H1 (cell line): Measurements from ENCODE around the gene FARP2. TPM values are rescaled to one million over a fixed set of nuclear protein-coding genes. Genes with fewer than 3 reads are reported as not detected.

Source experiments
- CTCF ChIA-PET: fragments of 300-600 bp; sonication (Branson Sonifier 250); formaldehyde crosslinking; loops from one replicate; lab custom pipeline; 2021; ENCODE audit not compliant: partially characterized antibody; lab: Charles Lee
- POLR2A ChIA-PET: fragments of 300-600 bp; sonication (Branson Sonifier 250); formaldehyde crosslinking; loops from one replicate; lab custom pipeline; 2021; ENCODE audit warnings: inconsistent platforms; ENCODE audit not compliant: partially characterized antibody; lab: Charles Lee
- DNase-seq, 2 experiments: peaks; one replicate each; pipeline versions ENCODE4 v3.0.0 to v3.0.0-alpha.2; 2010 to 2022; ENCODE audit warnings: low spot score in 2 of 2, low read depth in 1 of 2, mixed read lengths in 1 of 2
- FAIRE-seq: peaks from 2 replicates; lab custom pipeline; 2011; peaks lifted over from hg19 to GRCh38; lab: Jason Lieb, UNC
- H2AFZ ChIP-seq: 2 replicates; pipeline ENCODE4 v1.8.1; 2012; ENCODE audit warnings: low read length, inconsistent platforms
- H2AK5ac ChIP-seq: 2 replicates; pipeline ENCODE4 v1.6.1; 2013; ENCODE audit warnings: low read depth, low read length
- H2BK120ac ChIP-seq: replicated peaks from 2 replicates; pipeline ENCODE3; 2013; ENCODE audit warnings: low read depth, low read length, inconsistent platforms
- H2BK12ac ChIP-seq: 2 replicates; pipeline ENCODE4 v1.6.1; 2013; ENCODE audit warnings: low read depth, low read length
- H2BK15ac ChIP-seq: 2 replicates; pipeline ENCODE4 v1.6.1; 2013; ENCODE audit warnings: low read length
- H2BK20ac ChIP-seq: 2 replicates; pipeline ENCODE4 v1.6.1; 2013; ENCODE audit warnings: low read length
- H2BK5ac ChIP-seq: 2 replicates; pipeline ENCODE4 v1.6.1; 2013; ENCODE audit warnings: low read depth, low read length
- H3K14ac ChIP-seq: 2 replicates; pipeline ENCODE4 v1.6.1; 2013; ENCODE audit warnings: inconsistent platforms; ENCODE audit not compliant: insufficient read length
- H3K18ac ChIP-seq: 2 replicates; pipeline ENCODE4 v1.6.1; 2013; ENCODE audit warnings: low read length; ENCODE audit errors: extremely low read depth
- H3K23ac ChIP-seq: 2 replicates; pipeline ENCODE4 v1.6.1; 2013; ENCODE audit warnings: inconsistent platforms; ENCODE audit not compliant: insufficient read length
- H3K23me2 ChIP-seq: 2 replicates; pipeline ENCODE4 v1.6.1; 2013; ENCODE audit warnings: low read depth, low read length
- H3K27ac ChIP-seq: 2 replicates; pipeline ENCODE4 v1.6.1; 2011; ENCODE audit warnings: low read depth, low read length, inconsistent platforms
- H3K27me3 ChIP-seq, 4 experiments: replicated peaks in 1 of 4; 1 replicate in 1 of 4; 2 replicates in 3 of 4; pipeline versions ENCODE4 v1.6.1 to v1.8.1; 2011 to 2013; ENCODE audit warnings: low read length in 3 of 4, mild to moderate bottlenecking in 3 of 4, inconsistent platforms in 2 of 4, mixed read lengths in 2 of 4, moderate library complexity in 1 of 4; ENCODE audit not compliant: control insufficient read depth in 3 of 4, insufficient read depth in 3 of 4; ENCODE audit errors: extremely low read depth in 1 of 4
- H3K36me3 ChIP-seq, 4 experiments: 2 replicates each; pipeline versions ENCODE4 v1.6.1 to v1.8.1; 2011 to 2013; ENCODE audit warnings: mild to moderate bottlenecking in 4 of 4, low read length in 3 of 4, moderate library complexity in 2 of 4, control low read depth in 1 of 4, inconsistent platforms in 1 of 4; ENCODE audit not compliant: insufficient read depth in 4 of 4, control insufficient read depth in 2 of 4
- H3K4ac ChIP-seq: replicated peaks from 2 replicates; pipeline ENCODE3; 2013; ENCODE audit warnings: low read length, low read depth, mixed read lengths, inconsistent platforms; ENCODE audit not compliant: insufficient read length
- H3K4me1 ChIP-seq, 4 experiments: replicated peaks in 1 of 4; 1 replicate in 1 of 4; 2 replicates in 3 of 4; pipeline versions ENCODE4 v1.6.1 to v1.8.1; 2011 to 2013; ENCODE audit warnings: low read length in 3 of 4, inconsistent platforms in 2 of 4, mixed read lengths in 1 of 4; ENCODE audit not compliant: insufficient read depth in 4 of 4, control insufficient read depth in 3 of 4
- H3K4me2 ChIP-seq, 2 experiments: 2 replicates each; pipeline versions ENCODE4 v1.6.1 to v1.8.1; 2011 to 2013; ENCODE audit warnings: low read depth in 2 of 2, low read length in 2 of 2, control low read depth in 1 of 2, inconsistent platforms in 1 of 2, mild to moderate bottlenecking in 1 of 2; ENCODE audit not compliant: insufficient read depth in 1 of 2
- H3K4me3 ChIP-seq, 4 experiments: fragments of 200-600, 300-600 bp in 1 of 4; sonication (generic), shearing (Covaris generic), sonication (Bioruptor Twin) in 1 of 4; 2 replicates each; pipeline versions ENCODE4 v1.5.1 to v1.8.1; 2011 to 2016; ENCODE audit warnings: low read length in 4 of 4, low read depth in 3 of 4, control low read depth in 2 of 4, inconsistent platforms in 2 of 4, mild to moderate bottlenecking in 2 of 4, mixed read lengths in 1 of 4, moderate library complexity in 1 of 4; ENCODE audit not compliant: insufficient read depth in 2 of 4; ENCODE audit errors: extremely low read depth in 1 of 4
- H3K56ac ChIP-seq: replicated peaks from 2 replicates; pipeline ENCODE3; 2013; ENCODE audit warnings: low read depth, mild to moderate bottlenecking, mixed read lengths, low read length, inconsistent platforms; ENCODE audit not compliant: insufficient read length
- H3K79me1 ChIP-seq: 2 replicates; pipeline ENCODE4 v1.6.1; 2013; ENCODE audit warnings: low read depth, low read length, control low read depth
- H3K79me2 ChIP-seq, 2 experiments: 2 replicates each; pipeline versions ENCODE4 v1.6.1 to v1.8.1; 2012 to 2013; ENCODE audit warnings: low read length in 2 of 2, mild to moderate bottlenecking in 2 of 2, inconsistent platforms in 1 of 2; ENCODE audit not compliant: insufficient read depth in 2 of 2, control insufficient read depth in 1 of 2
- H3K9ac ChIP-seq, 4 experiments: replicated peaks in 1 of 4; 1 replicate in 1 of 4; 2 replicates in 3 of 4; pipeline versions ENCODE4 v1.6.1 to v1.8.1; 2011 to 2013; ENCODE audit warnings: low read depth in 3 of 4, low read length in 3 of 4, control low read depth in 2 of 4, mild to moderate bottlenecking in 2 of 4, moderate library complexity in 2 of 4, inconsistent platforms in 1 of 4; ENCODE audit errors: extremely low read depth in 1 of 4
- H3K9me3 ChIP-seq, 2 experiments: 2 replicates each; pipeline versions ENCODE4 v1.6.1 to v1.8.1; 2012 to 2013; ENCODE audit warnings: mild to moderate bottlenecking in 2 of 2, moderate library complexity in 2 of 2, control low read depth in 1 of 2, inconsistent platforms in 1 of 2, low read depth in 1 of 2, low read length in 1 of 2, mixed read lengths in 1 of 2; ENCODE audit not compliant: insufficient read depth in 2 of 2
- H4K20me1 ChIP-seq, 2 experiments: replicated peaks in 1 of 2; 2 replicates each; pipeline versions ENCODE3 to v1.8.1; 2011 to 2013; ENCODE audit warnings: inconsistent platforms in 2 of 2, low read length in 2 of 2, mild to moderate bottlenecking in 1 of 2; ENCODE audit not compliant: insufficient read depth in 2 of 2, control insufficient read depth in 1 of 2
- H4K5ac ChIP-seq: 2 replicates; pipeline ENCODE4 v1.6.1; 2013; ENCODE audit warnings: low read length, low read depth, mixed read lengths, inconsistent platforms; ENCODE audit not compliant: insufficient read length
- H4K8ac ChIP-seq: 2 replicates; pipeline ENCODE4 v1.8.0; 2013; ENCODE audit warnings: mild to moderate bottlenecking, moderate library complexity, low read length, inconsistent platforms; ENCODE audit not compliant: insufficient read depth; ENCODE audit errors: extremely low read depth
- H4K91ac ChIP-seq: replicated peaks from 2 replicates; pipeline ENCODE3; 2013; ENCODE audit warnings: low read length, mixed read lengths, inconsistent platforms; ENCODE audit not compliant: insufficient read length
- ASH2L ChIP-seq: fragments of 200-600, 300-600 bp; sonication (generic); IDR thresholded peaks from one replicate; pipeline ENCODE4 v1.7.1; 2017; ENCODE audit warnings: low read length
- ATF2 ChIP-seq: IDR thresholded peaks from 2 replicates; pipeline ENCODE4 v1.6.1; 2012; ENCODE audit warnings: low read length, inconsistent platforms
- CBX5 ChIP-seq: fragments of 300-800, 300-1000 bp; sonication (generic); IDR thresholded peaks from 2 replicates; pipeline ENCODE4 v1.7.1; 2016; ENCODE audit warnings: antibody characterized with exemption, low read length, low read depth
- POLR2AphosphoS5 ChIP-seq: IDR thresholded peaks from 2 replicates; pipeline ENCODE4 v1.6.1; 2011; ENCODE audit warnings: low read depth, low read length
- RFX5 ChIP-seq: IDR thresholded peaks from 2 replicates; pipeline ENCODE4 v1.6.1; 2011; ENCODE audit warnings: low read depth, low read length, improper control_type of control experiment, borderline replicate concordance
- RXRA ChIP-seq: IDR thresholded peaks from 2 replicates; pipeline ENCODE4 v1.6.1; 2011; ENCODE audit warnings: low read depth, mild to moderate bottlenecking, low read length, moderate library complexity; ENCODE audit not compliant: insufficient read depth
- SIN3A ChIP-seq, 2 experiments: IDR thresholded peaks in 1 of 2; conservative IDR thresholded peaks in 1 of 2; 2 replicates each; pipeline ENCODE4 v1.6.1; 2011 to 2012; ENCODE audit warnings: low read length in 2 of 2, improper control_type of control experiment in 1 of 2, low read depth in 1 of 2, mild to moderate bottlenecking in 1 of 2
- TBP ChIP-seq: IDR thresholded peaks from 2 replicates; pipeline ENCODE4 v1.6.1; 2011; ENCODE audit warnings: low read depth, low read length, improper control_type of control experiment
- TCF12 ChIP-seq: IDR thresholded peaks from 2 replicates; pipeline ENCODE4 v1.6.1; 2011; ENCODE audit warnings: low read depth, mild to moderate bottlenecking, low read length
- ZNF274 ChIP-seq: IDR thresholded peaks from 2 replicates; pipeline ENCODE4 v1.7.0; 2012; ENCODE audit warnings: low read length, borderline replicate concordance; ENCODE audit errors: extremely low read depth
- WGBS, 2 experiments: shearing (Covaris generic) in 1 of 2; methylation state at CpG; one replicate each; pipeline versions ENCODE4 v1.1.6 to v1.1.7; 2013 to 2015; ENCODE audit warnings: low lambda C conversion rate in 2 of 2, mixed read lengths in 2 of 2, inconsistent platforms in 1 of 2, low coverage in 1 of 2, missing lambda C conversion rate in 1 of 2; ENCODE audit not compliant: insufficient replicate concordance in 2 of 2, insufficient coverage in 1 of 2, insufficient read length in 1 of 2; ENCODE audit errors: extremely low coverage in 1 of 2, missing lambda C conversion rate in 1 of 2; 5-methylcytosine and 5-hydroxymethylcytosine counted together
- polyA plus RNA-seq, 7 experiments: library from polyadenylated mRNA; depleted of rRNA in 3 of 7; stranded (reverse) in 5 of 7; unstranded in 2 of 7; fragments of >200 nt in 5 of 7; fragments of 200-250 nt in 2 of 7; gene quantifications; 1 replicate in 5 of 7; 2 replicates in 1 of 7; 4 replicates in 1 of 7; pipeline versions ENCODE4 v1.2.1 to v1.2.3, GENCODE V29; 2011 to 2013; ENCODE audit warnings: missing spikeins in 2 of 7, mixed read lengths in 2 of 7
- total RNA-seq: library from RNA; stranded (reverse); fragmentation: NEBNext Ultra II Directional; extraction: Animal tissue kit (Norgen Biotek cat#: 25700); gene quantifications from 2 replicates; pipeline ENCODE4 v1.2.1, GENCODE V29; 2021

FARP2 gene
- total and polyA plus RNA-seq, 2 of the 8 experiments (the other 6 are each of a cell fraction or from before 2014, with no cell fraction given), result 12.4 to 33.4 TPM

- peaks cover 0 to 4% of the 10 kb centered on the region in 2 experiments; a peak in 1 of 4 replicates for H3K9me3 ChIP-seq
- no peak overlapping the region for H3K4me2 ChIP-seq
- no peaks in the 10 kb centered on the region for H3K79me2 ChIP-seq
- H3K56ac ChIP-seq, result peak overlapping the region; percentile 97
- H3K4ac ChIP-seq, result peak overlapping the region; percentile 44
- no peak overlapping the region for H3K14ac ChIP-seq
- no peak overlapping the region for H3K4me3 ChIP-seq
- no peak overlapping the region for H2BK5ac ChIP-seq
- TF ChIP-seq POLR2AphosphoS5, result no peak
- TF ChIP-seq TCF12, result no peak
- no peak for TF ChIP-seq RXRA
- TF ChIP-seq ASH2L, result no peak
- no peak for TF ChIP-seq ZNF274
- no peak for TF ChIP-seq SIN3A (conservative IDR thresholded peaks at IDR 0.05 in 1 of 2, IDR thresholded peaks at IDR 0.05 in 1 of 2; ENCODE audit: low read depth in 1 of 2, low read length in 2 of 2)
- TF ChIP-seq TBP, result no peak
- no peak for TF ChIP-seq CBX5
- TF ChIP-seq RFX5, result no peak
- no peak for TF ChIP-seq ATF2
- no peak overlapping the region for H4K8ac ChIP-seq
- no peak overlapping the region for H3K23ac ChIP-seq
- H2BK15ac ChIP-seq, result no peak overlapping the region
- H3K18ac ChIP-seq, result no peak overlapping the region
- no peak overlapping the region; a peak in 1 of 7 replicates for H3K9ac ChIP-seq
- H2AFZ ChIP-seq, result no peak overlapping the region
- H3K36me3 ChIP-seq, result no peaks in the 10 kb centered on the region; a peak in 1 of 8 replicates
- CTCF ChIA-PET, result no interaction called here
- H3K79me1 ChIP-seq, result no peaks in the 10 kb centered on the region
- no peak overlapping the region for H4K5ac ChIP-seq
- peaks cover 0 to 4% (median 0%) of the 10 kb centered on the region in 4 experiments; a peak in 2 of 7 replicates for H3K27me3 ChIP-seq
- H4K20me1 ChIP-seq, result peaks cover 0 to 10% of the 10 kb centered on the region in 2 experiments
- no peaks in the 10 kb centered on the region for H3K4me1 ChIP-seq
- H3K27ac ChIP-seq, result no peak overlapping the region
- H4K91ac ChIP-seq, result peak overlapping the region; percentile 6
- POLR2A ChIA-PET, result no interaction called here
- 0 out of 2 replicates have a peak overlapping the region, but pooled peaks have one; percentile 18 for H2BK12ac ChIP-seq
- H3K23me2 ChIP-seq, result peaks cover 15% of the 10 kb centered on the region
- FAIRE-seq (no peak), DNase-seq (no peak)
- 87 to 100% methylated on average over 5 to 6 of the region's 6 CpGs for WGBS, 2 experiments
- 0 out of 2 replicates have a peak overlapping the region, but pooled peaks have one; percentile 82 for H2AK5ac ChIP-seq
- no peak overlapping the region for H2BK120ac ChIP-seq
- H2BK20ac ChIP-seq, result no peak overlapping the region
Observed at GRCh38 chr2:241517297-241517696, 161.2 kb downstream of the FARP2 start.
